DOHH2 (cell line): Measurements from ENCODE around the gene MYORG.

Experiments
- H3F3A ChIP-seq: fragments of 200-600 bp; sonication (generic), shearing (Covaris generic); 2 replicates; pipeline ENCODE4 v1.6.0; 2016; ENCODE audit warnings: antibody characterized with exemption, mild to moderate bottlenecking; ENCODE audit not compliant: control insufficient read depth, insufficient read depth
- H3K27ac ChIP-seq: fragments of 200-600 bp; sonication (generic); 2 replicates; pipeline ENCODE4 v1.5.1; 2014; ENCODE audit warnings: low read depth, mild to moderate bottlenecking, low read length, moderate library complexity
- H3K27me3 ChIP-seq: fragments of 200-600 bp; sonication (generic); 2 replicates; pipeline ENCODE4 v1.6.1; 2014; ENCODE audit warnings: mild to moderate bottlenecking, low read length, mixed read lengths; ENCODE audit not compliant: control insufficient read depth
- H3K36me3 ChIP-seq: fragments of 200-600 bp; sonication (generic); 2 replicates; pipeline ENCODE4 v1.6.1; 2014; ENCODE audit warnings: mild to moderate bottlenecking, low read length, moderate library complexity, mixed read lengths; ENCODE audit not compliant: control insufficient read depth
- H3K4me1 ChIP-seq: fragments of 200-600 bp; sonication (generic); 2 replicates; pipeline ENCODE4 v1.6.1; 2014; ENCODE audit warnings: mild to moderate bottlenecking, low read length, mixed read lengths; ENCODE audit not compliant: control insufficient read depth
- H3K4me2 ChIP-seq: fragments of 200-600 bp; sonication (generic); 2 replicates; pipeline ENCODE4 v1.6.0; 2014; ENCODE audit warnings: mild to moderate bottlenecking, low read length, moderate library complexity
- H3K4me3 ChIP-seq: fragments of 200-600 bp; sonication (generic); 2 replicates; pipeline ENCODE4 v1.5.1; 2014; ENCODE audit warnings: mild to moderate bottlenecking, low read length, mixed read lengths
- H3K79me2 ChIP-seq: fragments of 200-600 bp; sonication (generic); 2 replicates; pipeline ENCODE4 v1.6.1; 2014; ENCODE audit warnings: mild to moderate bottlenecking, low read length, mixed read lengths; ENCODE audit not compliant: control insufficient read depth
- H3K9me2 ChIP-seq: fragments of 200-600 bp; sonication (generic); replicated peaks from 2 replicates; pipeline ENCODE4 v1.6.1; 2014; ENCODE audit warnings: mild to moderate bottlenecking, low read length, mixed read lengths; ENCODE audit not compliant: control insufficient read depth
- H3K9me3 ChIP-seq: fragments of 200-600 bp; sonication (generic); 2 replicates; pipeline ENCODE4 v1.6.1; 2014; ENCODE audit warnings: antibody characterized with exemption, low read length, mixed read lengths; ENCODE audit not compliant: control insufficient read depth, insufficient read depth
- H4K20me1 ChIP-seq: fragments of 200-600 bp; sonication (generic); 2 replicates; pipeline ENCODE4 v1.6.0; 2014; ENCODE audit warnings: low read depth, mild to moderate bottlenecking, antibody characterized with exemption, low read length, moderate library complexity; ENCODE audit not compliant: control insufficient read depth, insufficient read depth
- CTCF ChIP-seq: fragments of 200-600 bp; sonication (generic); IDR thresholded peaks from one replicate; pipeline ENCODE4 v1.5.1; 2014; ENCODE audit warnings: antibody characterized with exemption, mild to moderate bottlenecking, low read depth, low read length; ENCODE audit not compliant: poor library complexity, severe bottlenecking
- EZH2phosphoT487 ChIP-seq: fragments of 200-600 bp; sonication (generic); IDR thresholded peaks from 2 replicates; pipeline ENCODE4 v1.6.1; 2017; ENCODE audit warnings: borderline replicate concordance, mild to moderate bottlenecking, antibody characterized with exemption, low read length, moderate library complexity, mixed read lengths

MYORG gene

GRCh38 chr9:34337403-34337802 lies 39.3 kb downstream of the MYORG start:
- H3K27ac ChIP-seq: no peak overlapping the region
- no peaks in the 10 kb centered on the region for H3F3A ChIP-seq
- H3K36me3 ChIP-seq: peaks cover 15% of the 10 kb centered on the region
- peaks cover 3% of the 10 kb centered on the region; the same call in 1 of the 2 replicates for H3K79me2 ChIP-seq
- TF ChIP-seq CTCF: peak; percentile 22
- no peak for TF ChIP-seq EZH2phosphoT487
- H3K9me3 ChIP-seq: no peaks in the 10 kb centered on the region
- H3K4me2 ChIP-seq: no peak overlapping the region
- no peaks in the 10 kb centered on the region; the same call in 1 of the 2 replicates for H3K4me1 ChIP-seq
- no peak overlapping the region for H3K4me3 ChIP-seq
- no peaks in the 10 kb centered on the region for H3K27me3 ChIP-seq
- no peaks in the 10 kb centered on the region for H4K20me1 ChIP-seq
- H3K9me2 ChIP-seq: no peaks in the 10 kb centered on the region

GRCh38 chr9:34335376-34335775 lies 41.3 kb downstream of the MYORG start:
- no peak overlapping the region for H3K27ac ChIP-seq
- peaks cover 8% of the 10 kb centered on the region for H3K79me2 ChIP-seq
- H3K9me2 ChIP-seq: no peaks in the 10 kb centered on the region
- H3K4me2 ChIP-seq: no peak overlapping the region
- peaks cover 7% of the 10 kb centered on the region; the same call in 1 of the 2 replicates for H3K36me3 ChIP-seq
- H3K4me3 ChIP-seq: no peak overlapping the region
- no peaks in the 10 kb centered on the region for H3K9me3 ChIP-seq
- H4K20me1 ChIP-seq: no peaks in the 10 kb centered on the region
- H3K4me1 ChIP-seq: peaks cover 20% of the 10 kb centered on the region
- TF ChIP-seq CTCF (no peak), EZH2phosphoT487 (no peak)
- H3F3A ChIP-seq: peaks cover 11% of the 10 kb centered on the region
- H3K27me3 ChIP-seq: no peaks in the 10 kb centered on the region

GRCh38 chr9:34334916-34335315 lies 41.8 kb downstream of the MYORG start:
- Histone ChIP-seq H3K9me2 (no peaks in the 10 kb centered on the region), H3K4me2 (no peak overlapping the region), H3K4me1 (peaks cover 25% of the 10 kb centered on the region), H3K4me3 (no peak overlapping the region), H3K27me3 (no peaks in the 10 kb centered on the region), H4K20me1 (no peaks in the 10 kb centered on the region), H3K9me3 (no peaks in the 10 kb centered on the region), H3K36me3 (peaks cover 7% of the 10 kb centered on the region; the same call in 1 of the 2 replicates), H3F3A (peaks cover 11% of the 10 kb centered on the region), H3K27ac (no peak overlapping the region), H3K79me2 (peaks cover 13% of the 10 kb centered on the region)
- TF ChIP-seq EZH2phosphoT487 (no peak), CTCF (no peak)
